Upper lobe of left lung (tissue), 4 donors: Measurements from ENCODE around the gene JAM3.

Experiments used
- POLR2A ChIP-seq, 4 donors: fragments of 450-650 bp; IDR thresholded peaks; one replicate each; pipeline ENCODE4 v1.5.1; 2016 to 2017; ENCODE audit warnings: antibody characterized with exemption in 4 of 4, mild to moderate bottlenecking in 2 of 4
- TF ChIP-seq, protein P1 (sequence below), 6 experiments: fragments of 450-650 bp in 4 of 6; fragments of 200-600 bp in 2 of 6; sonication (generic) in 2 of 6; IDR thresholded peaks; one replicate each; pipeline ENCODE4 v1.5.1; 2016 to 2019; ENCODE audit warnings: antibody characterized with exemption in 6 of 6

DNA sequence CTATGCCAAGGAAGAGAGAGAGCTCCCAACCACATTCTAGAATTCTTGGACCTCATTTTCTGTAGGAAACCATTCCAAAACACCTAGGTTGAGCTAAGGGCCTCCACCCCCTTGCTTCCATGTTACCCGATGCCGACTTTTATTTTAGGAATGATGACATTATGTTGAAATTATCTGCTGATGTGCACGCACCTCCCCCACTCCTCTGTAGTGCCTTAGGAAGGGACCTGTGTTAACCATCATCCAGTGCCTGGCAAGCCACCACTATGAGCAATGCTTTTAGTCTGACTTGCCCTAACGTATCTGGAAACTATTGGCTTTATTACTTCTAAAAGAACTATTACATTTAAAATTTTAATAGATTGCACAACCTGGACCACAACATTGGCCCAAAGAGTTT, 112.8 kb downstream of the JAM3 start:
- TF ChIP-seq, protein P1, sequence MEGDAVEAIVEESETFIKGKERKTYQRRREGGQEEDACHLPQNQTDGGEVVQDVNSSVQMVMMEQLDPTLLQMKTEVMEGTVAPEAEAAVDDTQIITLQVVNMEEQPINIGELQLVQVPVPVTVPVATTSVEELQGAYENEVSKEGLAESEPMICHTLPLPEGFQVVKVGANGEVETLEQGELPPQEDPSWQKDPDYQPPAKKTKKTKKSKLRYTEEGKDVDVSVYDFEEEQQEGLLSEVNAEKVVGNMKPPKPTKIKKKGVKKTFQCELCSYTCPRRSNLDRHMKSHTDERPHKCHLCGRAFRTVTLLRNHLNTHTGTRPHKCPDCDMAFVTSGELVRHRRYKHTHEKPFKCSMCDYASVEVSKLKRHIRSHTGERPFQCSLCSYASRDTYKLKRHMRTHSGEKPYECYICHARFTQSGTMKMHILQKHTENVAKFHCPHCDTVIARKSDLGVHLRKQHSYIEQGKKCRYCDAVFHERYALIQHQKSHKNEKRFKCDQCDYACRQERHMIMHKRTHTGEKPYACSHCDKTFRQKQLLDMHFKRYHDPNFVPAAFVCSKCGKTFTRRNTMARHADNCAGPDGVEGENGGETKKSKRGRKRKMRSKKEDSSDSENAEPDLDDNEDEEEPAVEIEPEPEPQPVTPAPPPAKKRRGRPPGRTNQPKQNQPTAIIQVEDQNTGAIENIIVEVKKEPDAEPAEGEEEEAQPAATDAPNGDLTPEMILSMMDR (IDR thresholded peaks at IDR 0.05) = no peak
- TF ChIP-seq POLR2A (IDR thresholded peaks at IDR 0.05) = no peak
